HG03159 (cell line): Measurements from ENCODE around the gene PWWP2B.

Source experiments
- ATAC-seq: cut with Tn5 transposase; IDR thresholded peaks from one replicate; pipeline ENCODE4 v1.9.1; 2021; ENCODE audit warnings: mild to moderate bottlenecking, moderate library complexity; ENCODE audit not compliant: unreplicated experiment

Gene PWWP2B

DNA sequence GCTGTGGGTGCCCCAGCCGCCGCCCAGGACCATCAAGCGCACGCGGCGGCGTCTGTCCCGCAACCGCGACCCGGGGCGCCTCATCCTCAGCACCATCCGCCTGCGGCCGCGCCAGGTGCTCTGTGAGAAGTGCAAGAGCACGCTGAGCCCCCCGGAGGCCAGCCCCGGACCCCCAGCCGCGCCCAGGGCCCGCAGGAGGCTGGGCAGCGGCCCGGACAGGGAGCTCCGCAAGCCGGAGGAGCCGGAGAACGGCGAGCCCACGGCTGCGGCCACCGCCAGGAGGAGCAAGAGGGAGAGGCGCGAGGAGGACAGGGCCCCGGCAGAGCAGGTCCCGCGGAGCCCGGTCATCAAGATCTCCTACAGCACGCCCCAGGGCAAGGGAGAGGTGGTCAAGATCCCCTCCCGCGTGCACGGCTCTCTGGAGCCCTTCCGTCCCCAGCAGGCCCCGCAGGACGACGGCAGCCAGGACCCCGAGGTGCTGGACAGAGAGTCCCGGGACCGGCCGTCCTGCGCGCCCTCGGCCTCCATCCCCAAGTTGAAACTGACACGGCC, 8.0 kb downstream of the PWWP2B start:
- ATAC-seq: no peak

DNA sequence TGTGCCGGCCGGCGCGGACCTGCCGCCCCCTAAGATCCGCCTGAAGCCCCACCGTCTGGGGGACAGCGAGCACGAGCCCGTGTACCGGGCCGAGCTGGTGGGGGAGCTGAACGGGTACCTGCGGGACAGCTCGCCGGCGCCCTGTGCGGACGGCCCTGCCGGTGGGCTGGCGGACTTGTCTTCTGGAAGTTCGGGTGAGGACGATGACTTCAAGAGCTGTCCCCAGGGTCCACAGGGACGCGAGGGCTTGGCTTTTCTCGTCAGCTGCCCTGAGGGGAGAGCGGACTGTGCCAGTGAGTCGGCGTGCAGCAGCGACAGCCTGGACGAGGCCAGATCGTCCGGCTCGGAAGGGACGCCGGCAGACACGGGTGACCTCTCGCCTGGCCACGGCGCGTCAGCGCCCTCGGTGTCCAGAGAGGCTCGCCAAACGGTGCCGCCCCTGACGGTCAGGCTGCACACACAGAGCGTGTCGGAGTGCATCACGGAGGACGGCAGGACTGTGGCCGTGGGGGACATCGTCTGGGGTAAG, 8.5 kb downstream of the PWWP2B start:
- no peak for ATAC-seq

DNA sequence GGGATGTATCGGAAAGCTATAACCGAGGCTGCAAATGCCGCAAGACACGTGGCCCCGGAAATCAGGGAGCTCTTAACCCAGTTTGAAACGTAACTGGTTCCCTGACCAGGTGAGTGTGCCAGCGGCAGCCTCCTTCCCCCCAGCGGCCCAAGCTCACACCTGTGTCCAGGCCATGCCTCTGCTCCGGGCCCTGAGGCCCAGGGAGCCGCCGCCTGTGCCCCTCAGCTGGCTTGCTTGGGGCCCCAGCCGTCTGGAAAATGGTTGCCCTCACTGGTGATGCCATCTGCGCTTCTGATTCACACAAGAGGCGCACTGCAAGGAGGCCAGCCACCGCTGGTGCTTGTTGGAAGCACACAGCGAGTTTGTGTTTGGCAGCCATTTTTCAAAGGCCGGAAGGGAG, 9.2 kb downstream of the PWWP2B start:
- no peak for ATAC-seq

DNA sequence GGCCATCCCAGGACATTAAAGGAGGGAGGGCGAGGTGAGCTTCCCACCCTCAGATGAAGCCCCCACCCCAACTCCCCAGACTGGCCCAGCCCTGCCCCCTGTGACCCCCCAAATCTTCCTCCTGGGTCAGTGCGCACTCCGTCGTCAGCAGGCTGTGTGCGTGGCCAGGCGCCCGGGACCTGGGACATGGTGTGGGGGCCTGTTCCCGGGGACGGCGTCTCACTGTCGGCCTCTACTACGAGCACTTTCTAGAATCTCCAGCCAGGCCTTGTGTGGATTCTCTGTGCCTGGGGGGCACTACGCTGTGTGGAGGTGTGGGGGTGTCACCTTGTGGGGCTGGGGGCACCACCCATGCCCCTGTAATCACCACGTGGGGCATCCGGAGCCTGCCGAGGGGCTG, 9.8 kb downstream of the PWWP2B start:
- no peak for ATAC-seq

DNA sequence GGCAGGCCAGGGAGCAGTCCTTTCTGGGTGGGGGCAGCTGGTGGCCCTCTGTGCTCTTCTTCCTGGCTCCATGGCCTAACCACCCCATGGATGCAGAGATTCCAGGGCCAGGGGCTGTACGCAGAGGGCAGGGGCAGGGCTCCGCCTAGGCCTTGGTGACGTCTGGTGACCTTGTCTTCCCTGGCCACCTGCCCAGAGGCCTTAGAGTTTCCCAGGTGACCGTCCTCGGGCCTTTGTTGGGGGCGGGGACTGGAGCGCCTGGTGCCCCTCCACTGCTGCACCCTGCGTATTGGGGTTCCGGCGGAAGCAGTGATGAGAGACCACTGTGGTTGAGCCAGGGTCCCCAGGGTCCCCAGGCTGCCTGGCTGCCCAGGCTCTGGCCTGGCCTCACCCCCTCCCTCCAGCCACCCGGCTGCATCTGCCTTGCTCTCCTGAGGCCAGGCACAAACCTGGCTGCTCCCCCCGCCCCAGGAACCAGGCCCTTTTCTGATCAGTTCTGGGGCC, 10.3 kb downstream of the PWWP2B start:
- no peak for ATAC-seq

- no peak for ATAC-seq
Observed at GRCh38 chr10:132407846-132408278, 10.9 kb downstream of the PWWP2B start.

DNA sequence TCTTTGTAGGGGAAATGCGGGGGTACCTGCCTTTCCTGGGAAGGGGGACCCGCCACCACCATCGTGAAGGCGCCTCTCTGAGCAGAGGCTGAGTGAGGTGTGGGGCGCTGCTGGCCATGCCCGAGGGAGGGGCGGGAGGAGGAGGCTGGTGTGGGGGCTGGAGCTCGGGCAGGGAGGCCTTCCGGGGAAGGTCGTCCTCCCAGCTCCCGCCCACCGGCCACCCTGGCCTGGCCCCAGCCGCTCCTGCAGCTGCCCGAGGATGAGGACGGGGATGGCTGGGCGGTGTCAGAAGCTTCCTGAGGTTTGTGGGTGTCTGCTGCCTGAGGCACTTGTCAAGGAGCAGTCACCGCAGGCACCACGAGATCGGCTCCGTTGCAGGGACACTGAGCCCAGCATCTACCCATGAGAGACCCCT, 11.4 kb downstream of the PWWP2B start:
- ATAC-seq: no peak

GRCh38 chr10:132408823-132409666, 12.0 kb downstream of the PWWP2B start:
- ATAC-seq: no peak

DNA sequence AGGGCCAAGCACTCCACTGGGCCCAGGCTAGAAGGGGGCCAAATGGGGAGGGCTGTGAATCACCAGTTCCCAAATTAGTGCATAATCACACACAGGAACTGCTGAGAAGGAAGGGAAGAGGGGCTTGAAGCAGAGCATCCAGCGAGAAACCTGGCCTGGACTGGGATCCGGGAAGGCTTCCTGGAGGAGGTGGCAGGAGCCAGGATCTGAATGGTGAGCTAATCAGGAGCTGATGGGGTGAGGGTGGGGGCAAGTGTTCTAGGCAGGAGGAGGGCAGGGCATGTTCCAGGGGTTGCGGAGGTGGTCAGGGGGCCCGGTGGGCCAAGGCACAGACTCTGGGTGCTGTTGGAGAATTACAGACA, 12.6 kb downstream of the PWWP2B start:
- ATAC-seq: no peak

DNA sequence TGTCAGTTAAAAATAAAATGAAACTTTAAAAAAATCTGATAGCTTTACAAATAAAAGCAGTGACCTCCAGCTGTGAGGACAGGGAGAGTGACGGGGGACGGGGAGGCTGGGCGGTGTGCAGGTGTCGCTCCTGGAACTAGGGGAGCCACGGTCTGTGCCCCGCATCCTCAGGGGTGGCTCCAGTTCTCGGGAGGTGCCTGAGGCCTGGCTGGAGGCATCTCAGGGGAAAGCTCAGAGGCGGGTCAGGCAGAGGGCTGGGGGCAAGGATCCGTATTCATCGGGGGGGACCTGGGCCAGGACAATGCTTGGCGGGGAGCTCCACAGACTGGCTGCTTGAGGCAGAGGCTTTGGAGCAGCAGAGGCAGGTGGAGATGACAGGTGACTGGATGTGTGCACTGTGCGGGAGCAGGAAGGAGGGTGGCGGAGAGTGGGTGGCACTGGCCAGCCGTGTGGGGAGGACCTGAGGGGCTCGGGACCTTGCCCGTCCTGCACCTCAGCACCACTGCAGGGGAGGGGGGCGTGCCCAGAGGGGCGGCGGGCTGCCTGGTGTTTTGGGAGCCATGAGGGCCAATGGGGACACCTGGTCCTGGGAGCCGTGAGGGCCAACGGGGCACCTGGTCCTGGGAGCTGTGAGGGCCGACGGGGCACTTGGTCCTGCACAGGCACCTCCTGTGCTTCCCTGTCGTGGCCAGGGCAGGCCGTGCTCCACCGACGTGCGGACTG, 13.2 kb downstream of the PWWP2B start:
- ATAC-seq: no peak

GRCh38 chr10:132410779-132411532, 14.0 kb downstream of the PWWP2B start:
- ATAC-seq: no peak

- ATAC-seq: no peak
Observed at GRCh38 chr10:132411561-132412253, 14.7 kb downstream of the PWWP2B start.

- ATAC-seq: no peak
Observed at GRCh38 chr10:132412316-132413192, 15.6 kb downstream of the PWWP2B start.

DNA sequence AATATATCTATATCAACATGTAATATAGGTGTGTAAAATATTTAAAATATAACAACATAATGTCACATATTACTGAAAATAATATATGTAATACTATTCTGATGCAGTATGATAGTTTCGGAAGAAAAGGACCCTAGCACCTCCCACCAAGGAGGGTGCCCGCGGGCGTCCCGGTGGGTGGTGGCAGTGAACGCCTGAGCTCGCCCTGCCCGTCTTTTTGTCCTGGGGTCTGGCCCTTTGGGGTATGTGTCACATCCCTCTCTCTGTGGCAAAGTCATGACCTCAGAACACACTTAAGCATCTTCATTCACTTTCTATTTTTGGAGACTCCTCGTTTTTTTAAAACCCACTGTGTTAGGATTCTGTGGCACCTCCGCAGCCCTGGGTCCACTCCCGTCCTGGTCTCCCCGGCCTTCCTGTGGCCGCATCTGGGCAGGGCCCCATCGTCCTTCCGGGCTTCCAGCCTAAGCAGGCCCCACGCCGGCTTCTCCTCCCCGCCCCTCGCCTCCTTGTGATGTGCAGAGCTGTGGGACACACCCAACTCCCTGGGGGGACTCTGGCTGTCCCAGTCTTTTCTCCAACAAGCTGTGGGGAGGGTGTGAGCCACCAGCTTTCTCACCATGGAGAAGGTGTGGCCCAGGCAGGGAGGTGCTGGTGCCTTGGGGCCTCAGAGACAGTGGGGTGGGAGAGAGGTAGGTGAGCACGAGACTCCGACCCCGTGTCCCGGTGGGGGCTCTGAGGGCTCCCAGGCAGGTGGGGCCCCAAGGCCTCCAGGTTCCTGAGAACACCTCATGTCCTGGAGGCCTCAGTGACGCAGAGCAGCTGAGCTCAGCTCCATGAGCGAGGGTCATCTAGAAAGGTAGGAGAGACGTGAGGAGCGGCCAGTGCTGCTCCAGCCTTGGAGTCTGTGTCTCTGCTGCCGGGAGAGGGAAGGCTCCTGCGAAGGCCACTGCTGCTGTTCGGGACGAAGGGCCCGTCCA, 16.5 kb downstream of the PWWP2B start:
- no peak for ATAC-seq

GRCh38 chr10:132414402-132415016, 17.5 kb downstream of the PWWP2B start:
- ATAC-seq: no peak

DNA sequence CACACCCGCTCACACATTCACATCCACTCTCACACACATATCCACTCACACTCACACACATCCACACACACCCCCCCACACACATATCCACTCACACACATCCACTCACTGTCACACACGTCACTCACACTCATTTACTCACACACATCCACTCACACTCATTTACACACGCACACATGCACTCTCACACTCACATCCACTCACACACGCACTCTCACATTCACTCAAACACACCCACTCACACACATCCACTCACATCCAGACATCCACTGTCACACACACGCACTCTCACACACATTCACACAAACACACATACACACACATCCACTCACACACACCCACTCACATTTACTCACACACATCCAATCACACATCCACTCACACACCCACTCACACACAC, 18.3 kb downstream of the PWWP2B start:
- no peak for ATAC-seq

- no peak for ATAC-seq
Observed at GRCh38 chr10:132415956-132416355, 19.0 kb downstream of the PWWP2B start.
